PC-3 (cell line): Measurements from ENCODE around the gene EAPP.

Source experiments
- CTCF ChIP-seq: fragments of 300-600 bp; sonication (generic); conservative IDR thresholded peaks from 2 replicates; pipeline ENCODE4 v1.5.1; 2017; ENCODE audit warnings: antibody characterized with exemption, low read depth, mild to moderate bottlenecking, low read length
- EZH2 ChIP-seq: fragments of 300-600 bp; sonication (generic); IDR thresholded peaks from one replicate; pipeline ENCODE4 v1.6.1; 2017; ENCODE audit warnings: antibody characterized with exemption, mild to moderate bottlenecking, low read length; ENCODE audit not compliant: unreplicated experiment
- EZH2phosphoT487 ChIP-seq: fragments of 300-600 bp; sonication (generic); IDR thresholded peaks from 2 replicates; pipeline ENCODE4 v1.6.1; 2018; ENCODE audit warnings: mild to moderate bottlenecking, antibody characterized with exemption, low read length, borderline replicate concordance

DNA sequence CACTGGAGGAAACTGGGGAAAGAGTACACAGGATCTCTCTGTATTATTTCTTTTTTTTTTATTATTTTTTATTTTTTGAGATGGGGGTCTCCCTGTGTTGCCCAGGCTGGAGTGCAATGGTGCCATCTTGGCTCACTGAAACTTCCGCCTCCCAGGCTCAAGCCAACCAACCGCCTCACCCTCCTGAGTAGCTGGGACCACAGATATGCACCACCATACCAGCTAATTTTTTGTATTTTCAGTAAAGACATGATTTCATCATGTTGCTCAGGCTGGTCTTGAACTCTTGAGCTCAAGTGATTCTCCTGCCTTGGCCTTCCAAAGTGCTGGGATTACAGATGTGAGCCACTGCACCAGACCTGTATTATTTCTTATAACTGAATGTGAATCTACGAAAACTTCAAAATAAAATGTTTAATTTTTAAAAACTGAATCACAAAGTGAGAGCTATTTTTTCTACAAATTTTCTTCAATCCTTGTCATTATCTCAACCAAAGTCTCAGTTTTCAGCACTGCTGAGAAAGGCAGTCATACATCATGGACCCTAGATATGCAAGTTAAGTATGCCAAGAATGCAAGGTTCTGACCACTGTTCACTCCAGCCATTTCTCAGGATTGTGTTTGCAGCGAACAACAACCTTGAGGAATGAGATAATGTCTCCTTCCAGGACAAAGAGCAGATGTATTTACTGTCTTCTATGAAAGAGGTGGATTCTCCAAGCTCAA is 2.4 kb downstream of the EAPP start:
- TF ChIP-seq CTCF = no peak
- no peak for TF ChIP-seq EZH2
- TF ChIP-seq EZH2phosphoT487 = no peak
